Activated CD4-positive, alpha-beta T cell treated with anti-CD3 and anti-CD28 coated beads, Interleukin-2, Interleukin-4, amounts not matched to agents 100 ng/mL and 50 ng/mL, durations not matched to agents 16 hours and 8 hours (primary cell): ENCODE results near the gene RAB22A.
"Not testable (repeated sequence)": the region's sequence is repeated elsewhere in the genome, so short reads cannot be mapped to it uniquely, and the experiment has no call there.

ENCODE experiments used
- DNase-seq: peaks from one replicate; pipeline ENCODE4 v3.0.0-alpha.2; 2020; ENCODE audit warnings: low spot score

The RAB22A gene

DNA sequence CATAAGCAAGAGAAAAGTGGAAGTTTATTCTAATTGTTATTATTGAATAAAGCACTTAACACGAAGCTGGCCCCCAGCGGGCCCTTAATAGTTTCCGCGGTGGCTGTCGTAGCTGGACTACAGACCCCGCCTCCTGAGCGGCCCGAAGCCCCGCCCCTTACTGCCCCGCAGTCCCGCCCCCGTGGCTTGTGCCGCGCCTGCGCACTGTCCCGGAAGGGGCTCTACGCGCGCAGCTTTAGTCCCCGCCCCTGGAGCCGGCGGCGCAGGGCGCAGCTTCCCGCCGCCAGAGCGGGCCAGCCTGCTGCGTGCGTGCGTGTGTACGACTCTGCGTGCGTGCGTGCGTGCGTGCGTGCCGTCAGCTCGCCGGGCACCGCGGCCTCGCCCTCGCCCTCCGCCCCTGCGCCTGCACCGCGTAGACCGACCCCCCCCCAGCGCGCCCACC lies 79.4 kb downstream of the RAB22A start, which contains the start of gene VAPB:
TSS of gene VAPB (plus strand) at position 348 of the 442 bp plus-strand sequence. CDS start 231 bp downstream, outside the sequence.
- peak; percentile 97 for DNase-seq

DNA sequence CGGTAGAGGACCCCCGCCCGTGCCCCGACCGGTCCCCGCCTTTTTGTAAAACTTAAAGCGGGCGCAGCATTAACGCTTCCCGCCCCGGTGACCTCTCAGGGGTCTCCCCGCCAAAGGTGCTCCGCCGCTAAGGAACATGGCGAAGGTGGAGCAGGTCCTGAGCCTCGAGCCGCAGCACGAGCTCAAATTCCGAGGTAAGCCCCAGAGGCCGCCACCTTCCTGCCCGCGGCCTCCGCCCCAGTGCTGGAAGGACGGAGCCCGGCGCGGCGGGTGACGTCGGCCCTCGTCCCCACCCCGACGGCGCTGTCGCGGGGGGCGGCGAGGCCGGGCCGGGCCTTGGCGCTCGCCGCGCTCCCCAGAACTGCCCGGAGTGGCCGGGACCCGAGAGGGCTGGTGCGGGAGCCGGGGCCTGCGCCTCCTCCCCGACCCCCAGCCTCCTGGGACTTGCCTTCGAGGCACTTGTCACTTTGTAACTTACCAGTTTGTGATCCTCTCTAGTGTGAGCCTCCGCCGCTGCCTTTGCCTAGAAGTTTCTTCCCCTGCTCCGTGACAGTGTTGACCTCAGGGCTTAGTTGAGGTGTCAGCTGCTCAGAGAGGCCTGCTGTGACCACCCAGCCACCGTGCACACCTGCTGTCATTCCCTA lies 79.9 kb downstream of the RAB22A start:
- peak; percentile 11 for DNase-seq

DNA sequence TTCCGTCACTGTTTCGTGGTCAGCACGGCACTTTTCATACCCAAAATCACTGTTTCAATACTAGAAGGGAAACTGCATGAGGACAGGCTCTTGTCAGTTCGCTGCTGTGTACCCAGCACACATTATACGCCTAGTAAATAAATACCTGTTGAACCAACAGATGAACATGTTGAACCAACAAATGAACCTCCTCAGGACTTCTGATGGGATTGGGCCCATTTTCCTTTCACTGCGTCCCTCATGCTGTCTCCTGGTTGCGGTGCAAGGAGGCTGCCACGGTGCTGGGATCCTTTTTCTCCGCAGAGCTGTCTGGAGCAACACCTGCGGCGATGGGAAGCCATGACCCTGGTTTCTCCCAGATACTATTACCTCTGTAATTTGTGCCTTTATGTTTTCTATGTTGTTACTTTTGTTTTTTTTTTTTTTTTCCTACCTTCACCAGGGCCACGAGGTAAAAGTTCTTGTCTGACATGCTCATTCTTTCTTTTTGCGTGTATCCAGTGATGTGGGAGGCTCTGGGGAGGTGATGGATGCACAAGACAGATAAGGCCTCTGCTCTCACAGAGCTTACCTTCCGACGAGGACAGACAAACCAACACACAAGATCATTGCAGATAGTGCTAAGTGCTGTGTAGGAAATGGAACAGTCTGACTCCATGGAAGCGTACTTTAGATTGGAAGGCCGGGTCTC lies 80.6 kb downstream of the RAB22A start:
- no peak for DNase-seq

DNA sequence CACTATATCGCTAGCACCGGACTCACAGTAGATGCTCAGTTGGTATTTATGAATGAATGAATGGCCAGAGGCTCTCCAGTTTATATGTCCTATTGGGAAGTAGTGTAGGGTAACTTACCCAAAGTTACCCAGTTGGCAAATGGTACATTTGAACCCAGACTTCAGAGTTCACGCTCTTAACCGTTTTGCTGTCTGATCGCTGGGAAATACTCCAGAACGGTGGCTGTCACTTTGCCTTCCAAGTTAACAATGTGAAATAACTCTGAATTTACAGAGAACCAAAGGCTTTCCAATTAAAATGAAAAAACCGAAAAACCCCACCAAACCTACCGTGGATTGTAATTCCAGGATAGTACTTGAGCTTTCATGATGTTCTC lies 81.1 kb downstream of the RAB22A start:
- DNase-seq: no peak

DNA sequence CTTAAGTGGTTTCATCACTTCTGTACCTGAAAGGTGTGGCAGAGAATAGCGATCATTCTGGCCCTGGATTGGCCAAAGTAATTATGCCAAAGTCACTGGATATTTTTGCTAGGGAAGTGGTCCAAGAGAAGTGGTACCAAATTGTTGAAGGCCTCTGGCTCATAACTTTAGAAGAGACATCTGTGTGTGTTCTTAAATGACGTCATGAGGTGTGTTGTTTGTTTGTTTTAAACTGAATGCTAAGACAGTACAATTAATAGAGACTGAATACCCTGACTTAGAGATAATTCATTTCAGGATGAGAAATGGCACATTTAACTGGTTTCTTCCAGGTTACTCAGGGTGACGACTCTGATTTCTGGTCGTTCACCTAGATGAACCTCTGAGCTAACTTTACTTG lies 82.8 kb downstream of the RAB22A start:
- DNase-seq: no peak

DNA sequence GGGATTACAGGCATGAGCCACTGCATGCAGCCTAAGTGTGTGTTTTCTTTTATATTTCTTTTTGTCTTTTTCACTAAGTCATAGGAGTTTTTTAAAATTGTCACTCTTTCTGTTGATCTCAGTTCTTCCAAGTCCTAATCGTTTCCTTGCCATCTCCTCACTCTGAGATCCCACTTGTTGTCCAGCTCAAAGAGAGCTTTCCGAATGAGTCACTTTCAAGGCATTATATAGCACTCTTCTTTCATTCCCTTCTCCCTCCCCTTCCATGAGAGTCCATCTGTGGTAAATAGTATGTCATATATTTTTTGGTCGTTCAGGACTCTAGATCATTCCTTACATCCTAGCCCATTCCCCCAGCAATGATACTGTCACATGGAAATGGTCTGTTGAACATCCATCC lies 83.8 kb downstream of the RAB22A start:
- no peak for DNase-seq

DNA sequence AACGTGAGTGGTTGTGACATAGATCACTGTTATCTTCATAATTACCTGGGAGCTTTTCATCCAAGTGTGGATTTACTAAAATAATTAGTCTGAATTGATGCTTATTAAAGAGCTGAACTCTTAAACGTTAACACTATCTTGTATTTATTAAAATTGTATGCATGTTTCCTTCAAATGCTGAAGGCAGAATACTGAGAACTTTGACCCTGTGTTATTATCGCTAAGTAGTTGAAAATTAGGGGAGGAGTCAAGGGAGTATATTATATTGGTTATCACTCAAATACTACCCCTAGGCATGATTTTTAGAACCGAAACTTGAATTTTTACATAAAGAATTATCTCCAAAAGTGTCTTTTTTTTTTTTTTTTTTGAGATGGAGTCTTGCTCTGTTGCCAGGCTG lies 85.3 kb downstream of the RAB22A start:
- no peak for DNase-seq

DNA sequence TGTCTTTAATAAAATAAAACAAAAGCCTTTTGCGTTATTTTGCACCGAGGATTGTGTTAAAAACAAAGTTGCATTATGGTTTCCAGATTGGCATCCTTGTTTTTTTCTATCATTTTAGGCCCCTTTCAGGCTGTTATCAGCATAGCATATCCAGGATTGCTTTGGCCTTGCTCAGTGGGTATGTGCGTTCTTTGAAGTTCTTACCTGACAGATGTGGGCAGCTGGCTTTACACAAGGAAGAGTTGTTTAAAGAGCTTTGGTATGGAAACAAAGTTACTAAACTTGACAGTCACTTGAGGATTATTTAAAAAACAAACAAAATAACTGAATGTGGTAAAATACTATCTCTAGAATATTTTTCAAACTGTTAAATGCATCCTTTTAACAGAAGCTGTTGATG lies 86.1 kb downstream of the RAB22A start:
- no peak for DNase-seq

DNA sequence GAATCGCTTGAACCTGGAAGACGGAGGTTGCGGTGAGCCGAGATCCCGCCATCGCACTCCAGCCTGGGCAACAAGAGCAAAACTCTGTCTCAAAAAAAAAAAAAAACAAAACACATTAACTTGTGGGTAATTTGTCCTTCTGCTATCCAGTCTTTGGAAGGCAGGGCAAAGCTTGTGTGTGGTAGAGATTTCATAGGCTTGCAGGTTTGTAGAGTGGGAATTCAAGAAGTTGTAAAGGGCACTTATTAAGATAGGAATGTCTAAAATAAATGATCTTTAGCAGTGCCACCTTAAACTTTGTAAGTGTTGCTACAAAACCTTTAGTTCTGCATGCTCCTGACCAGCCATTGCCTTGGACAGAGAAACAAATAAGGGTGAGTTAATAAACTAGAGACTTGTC lies 87.9 kb downstream of the RAB22A start:
- DNase-seq: no peak

DNA sequence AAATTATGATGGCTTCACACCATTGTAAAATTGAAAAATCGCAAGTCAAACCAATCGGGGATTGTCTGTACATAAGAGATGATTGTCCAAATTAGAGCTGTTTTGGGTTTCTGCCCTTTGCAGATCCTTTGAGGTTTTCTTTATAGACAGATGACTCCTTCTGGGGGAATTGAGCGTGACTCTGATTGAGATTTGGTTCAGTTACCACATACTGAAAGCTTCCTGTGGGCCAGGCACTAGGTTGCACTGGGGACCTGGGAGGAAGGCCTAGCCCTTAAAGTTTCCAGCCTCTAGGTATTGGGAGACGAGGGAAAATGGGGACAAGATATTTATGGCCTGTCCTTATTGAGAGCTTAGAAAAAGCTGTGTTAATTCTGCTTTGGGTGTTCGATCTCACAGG lies 88.7 kb downstream of the RAB22A start:
- no peak for DNase-seq

DNA sequence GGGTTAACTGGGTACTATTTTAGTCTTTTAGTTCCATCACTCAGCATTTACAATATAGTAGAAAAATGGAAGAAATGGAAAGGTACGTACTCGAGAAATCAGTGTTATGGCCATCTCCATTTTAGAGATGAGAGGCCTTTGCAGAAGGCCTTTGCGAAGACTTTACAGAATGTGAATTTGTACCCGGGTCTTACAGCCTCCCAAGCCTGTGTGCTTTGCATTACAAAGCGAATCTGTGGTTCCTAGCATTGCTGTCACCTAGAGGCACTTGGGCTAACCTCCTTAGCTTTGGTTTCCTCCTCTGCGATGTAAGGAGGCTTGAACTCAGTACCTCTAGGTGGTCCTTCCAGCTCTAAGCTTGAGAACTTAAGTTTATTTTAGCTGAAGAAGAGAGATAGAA lies 90.4 kb downstream of the RAB22A start:
- DNase-seq: no peak

DNA sequence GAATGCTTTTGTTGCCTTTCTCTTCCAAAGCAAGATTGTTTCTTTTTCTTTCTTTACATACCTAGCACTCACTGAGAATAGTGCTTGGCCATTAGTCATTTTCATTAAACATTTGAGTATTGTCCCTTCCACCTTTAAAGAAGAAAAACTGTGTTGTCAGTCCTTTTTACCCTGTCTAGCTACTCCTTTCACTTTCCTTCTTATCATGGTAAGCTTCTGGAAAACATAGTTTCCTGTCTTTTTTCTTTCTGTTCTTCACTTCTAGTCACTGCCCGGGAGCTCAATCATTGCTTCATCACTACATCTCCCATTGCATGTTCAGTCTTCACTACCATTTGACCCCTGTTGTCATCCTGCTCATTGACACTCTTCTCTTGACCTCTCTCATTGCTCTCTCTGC lies 91.6 kb downstream of the RAB22A start:
- DNase-seq: no peak

DNA sequence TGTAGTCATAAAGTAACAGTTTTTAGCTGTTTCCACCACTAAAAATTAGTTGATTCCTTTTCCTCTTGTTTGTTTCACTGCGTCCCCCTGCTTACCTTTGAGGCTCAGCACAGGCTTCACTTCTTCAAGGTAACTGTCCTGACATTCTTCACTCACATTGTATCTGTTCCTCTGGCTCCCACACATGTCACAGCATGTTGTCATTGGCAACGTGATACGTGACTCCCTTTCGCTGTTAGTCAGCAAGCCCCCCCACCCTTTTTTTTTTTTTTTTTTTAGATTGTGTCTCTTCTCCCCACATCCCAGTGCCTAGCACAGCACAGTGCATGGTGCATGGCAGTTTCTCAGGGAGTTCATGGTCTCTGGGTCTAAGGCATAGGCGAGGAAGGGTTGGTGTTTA lies 92.8 kb downstream of the RAB22A start:
- DNase-seq: no peak

DNA sequence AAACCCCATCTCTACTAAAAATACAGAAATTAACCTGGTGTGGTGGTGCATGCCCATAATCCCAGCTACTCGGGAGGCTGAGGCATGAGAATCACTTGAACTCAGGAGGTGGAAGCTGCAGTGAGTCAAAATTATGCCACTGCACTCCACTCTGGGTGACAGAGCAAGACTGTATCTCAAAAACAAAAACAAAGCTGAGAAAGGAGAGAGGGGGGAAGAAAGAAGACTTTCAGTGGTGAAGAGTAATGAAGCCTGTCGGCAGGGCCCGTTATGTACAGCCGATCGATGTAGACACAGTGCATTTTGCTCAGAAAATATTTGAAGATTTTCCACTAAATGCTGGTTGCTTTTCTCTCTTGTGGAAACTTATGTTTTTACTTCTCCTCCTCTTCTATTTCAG lies 93.3 kb downstream of the RAB22A start:
- no peak for DNase-seq

DNA sequence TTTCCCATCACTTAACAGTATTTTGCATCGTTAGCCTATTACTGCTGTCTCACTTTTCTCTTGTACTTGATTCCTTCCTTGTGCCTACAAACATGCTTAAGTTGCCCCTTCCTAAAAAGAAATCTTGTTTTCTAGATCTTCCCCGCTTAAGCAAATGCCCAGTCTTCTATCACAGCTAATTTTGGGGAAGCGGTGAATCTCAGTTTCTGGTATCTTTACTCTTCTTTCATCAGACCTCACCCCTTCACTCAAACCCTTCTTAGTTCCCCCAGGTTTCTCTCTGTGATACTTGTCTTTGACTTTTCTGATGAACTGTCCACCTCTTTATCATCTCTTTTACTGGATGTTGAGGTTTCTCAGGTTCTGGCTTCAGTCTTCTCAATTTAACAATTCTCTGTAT lies 93.8 kb downstream of the RAB22A start:
- no peak for DNase-seq

DNA sequence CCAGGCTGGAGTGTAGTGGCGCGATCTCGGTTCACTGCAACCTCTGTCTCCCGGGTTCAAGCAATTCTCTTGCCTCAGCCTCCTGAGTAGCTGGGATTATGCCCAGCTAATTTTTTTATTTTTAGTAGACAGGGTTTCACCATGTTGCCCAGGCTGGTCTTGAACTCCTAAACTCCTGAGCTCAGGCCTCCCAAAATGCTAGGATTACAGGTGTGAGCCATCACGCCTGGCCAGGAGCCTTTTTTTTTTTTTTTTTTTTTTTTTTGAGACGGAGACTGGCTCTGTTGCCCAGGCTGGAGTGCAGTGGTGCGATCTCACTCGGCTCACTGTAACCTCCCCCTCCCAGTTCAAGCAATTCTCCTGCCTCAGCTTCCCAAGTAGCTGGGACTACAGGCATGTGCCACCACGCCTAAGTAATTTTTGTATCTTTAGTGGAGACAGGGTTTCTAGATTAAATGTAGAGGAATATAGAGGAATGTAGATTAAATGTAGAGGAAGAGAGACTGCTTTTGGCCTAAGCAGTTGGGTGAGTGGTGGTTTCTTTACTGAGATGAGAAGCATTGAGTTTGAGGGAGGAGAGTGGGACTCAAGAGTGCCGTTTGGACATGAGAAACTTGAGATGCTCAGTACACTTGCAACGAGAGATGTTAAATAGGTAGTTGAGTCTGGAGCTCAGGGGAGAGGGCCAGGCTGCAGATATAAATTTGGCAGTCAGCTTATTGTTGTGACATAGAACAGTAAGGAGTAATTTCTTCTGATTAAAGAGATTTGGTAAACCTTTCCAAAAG lies 96.2 kb downstream of the RAB22A start:
- no peak for DNase-seq

DNA sequence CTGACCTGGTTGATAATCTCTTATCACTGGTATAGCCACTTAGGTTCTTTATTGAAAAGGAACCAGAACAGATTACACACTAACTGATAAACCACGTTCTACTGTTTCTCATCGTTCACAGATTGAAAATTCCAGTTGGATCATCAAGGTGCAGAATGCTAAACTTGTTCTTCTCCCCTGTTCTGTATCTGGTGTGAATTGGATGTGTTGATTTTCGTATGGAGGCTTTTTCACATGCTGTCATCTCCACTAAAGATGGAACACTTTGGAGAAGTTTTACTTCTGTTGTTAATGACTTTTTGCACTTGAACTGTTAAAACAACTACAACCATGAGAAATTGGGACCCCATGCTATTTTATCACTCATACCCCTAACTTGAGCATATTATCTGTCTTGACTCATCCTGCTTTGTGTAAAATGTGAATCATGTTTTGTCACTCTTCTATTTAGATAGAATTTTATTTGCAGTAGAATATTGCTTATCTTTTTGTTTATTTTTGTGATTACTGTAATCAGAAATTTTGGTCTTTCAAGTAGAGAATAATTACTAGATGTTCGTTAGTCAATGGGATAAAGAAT lies 97.0 kb downstream of the RAB22A start:
- no peak for DNase-seq

DNA sequence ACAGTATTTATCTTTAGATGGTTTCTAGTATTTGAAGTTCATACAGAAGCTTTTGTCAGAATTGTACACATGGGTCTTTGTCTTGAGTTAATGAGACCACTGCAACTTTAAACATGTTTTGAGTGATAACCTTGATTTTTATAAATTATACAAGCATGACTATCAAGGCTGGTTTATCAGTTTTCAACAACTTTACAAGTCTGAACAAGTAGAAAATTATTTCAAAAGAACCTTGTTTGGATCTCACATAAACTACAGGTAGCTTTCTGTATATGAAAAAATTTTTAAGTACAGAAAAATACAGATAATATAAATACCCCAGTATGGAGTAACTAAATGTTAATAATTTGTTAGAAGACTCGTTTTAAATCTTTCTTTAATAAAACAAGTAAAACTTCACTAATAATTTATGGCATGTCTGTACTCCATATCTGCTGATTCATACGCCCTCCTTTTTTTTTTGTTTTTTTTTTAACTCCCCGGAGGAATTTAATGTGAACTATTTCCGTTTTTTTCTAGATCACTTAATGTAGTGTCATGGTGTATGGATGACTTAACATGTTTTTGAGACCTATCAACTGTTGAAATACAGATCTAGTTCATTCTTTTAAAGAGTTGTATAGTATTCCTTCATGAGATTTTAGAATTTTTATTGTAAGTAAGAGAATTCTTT lies 97.8 kb downstream of the RAB22A start:
- no peak for DNase-seq

DNA sequence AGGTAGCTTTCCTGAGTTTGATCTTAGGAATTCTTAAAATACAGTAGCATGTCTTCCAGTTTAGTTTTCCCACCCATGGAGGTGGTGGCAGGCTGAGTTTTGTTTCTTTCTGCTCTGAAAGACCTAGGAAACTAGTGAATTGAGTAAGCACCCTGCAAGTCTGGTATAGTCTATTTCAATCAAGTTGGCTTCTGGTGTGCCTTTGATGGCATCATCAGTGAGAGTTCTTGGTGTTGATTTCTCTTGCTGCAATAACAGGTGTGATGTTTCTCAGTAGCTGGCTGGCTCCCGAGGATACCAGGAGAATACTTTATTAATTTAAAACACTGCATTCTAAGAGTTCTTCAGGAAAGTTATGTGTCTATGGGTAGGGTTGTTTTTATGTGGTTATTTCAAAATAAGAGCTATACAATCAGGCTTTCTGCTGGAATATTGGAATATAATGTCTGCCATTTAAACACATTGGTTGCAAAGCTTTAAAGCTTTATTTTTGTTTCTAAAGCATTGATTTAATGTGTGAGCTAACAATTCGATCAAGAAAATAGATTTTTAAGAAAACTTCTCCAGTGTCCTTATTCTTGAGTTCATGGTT lies 98.5 kb downstream of the RAB22A start:
- DNase-seq: peak; percentile 68

DNA sequence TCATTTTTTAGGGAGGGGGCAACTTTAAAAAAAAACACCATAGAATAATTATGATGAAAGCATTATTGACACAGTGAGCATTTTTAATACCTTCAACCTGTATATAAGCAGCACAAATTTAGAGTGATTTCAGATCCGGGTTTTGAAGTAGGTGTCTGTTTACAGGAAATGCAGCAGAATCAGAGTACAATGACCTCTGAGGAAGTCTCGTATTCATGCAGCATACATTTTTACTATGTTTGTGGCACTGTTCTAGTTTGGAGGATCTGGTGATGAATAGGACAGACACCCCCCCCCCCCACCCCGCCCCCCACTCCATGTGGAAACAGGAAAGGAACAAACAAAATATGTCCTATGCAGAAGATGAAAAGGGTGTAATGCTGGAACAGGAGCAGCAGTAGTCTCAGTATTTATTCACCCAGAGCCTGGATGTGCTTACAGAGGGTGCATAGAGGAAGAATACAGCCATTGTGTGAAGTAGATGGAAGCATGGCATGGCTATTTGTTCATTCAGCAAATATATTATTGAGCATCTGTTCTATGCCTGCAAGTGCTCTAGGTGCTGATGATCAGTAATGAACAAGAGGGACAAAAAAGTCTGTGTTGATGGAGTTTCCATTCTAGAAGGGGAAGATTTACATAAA lies 99.2 kb downstream of the RAB22A start:
- peak; percentile 30 for DNase-seq

DNA sequence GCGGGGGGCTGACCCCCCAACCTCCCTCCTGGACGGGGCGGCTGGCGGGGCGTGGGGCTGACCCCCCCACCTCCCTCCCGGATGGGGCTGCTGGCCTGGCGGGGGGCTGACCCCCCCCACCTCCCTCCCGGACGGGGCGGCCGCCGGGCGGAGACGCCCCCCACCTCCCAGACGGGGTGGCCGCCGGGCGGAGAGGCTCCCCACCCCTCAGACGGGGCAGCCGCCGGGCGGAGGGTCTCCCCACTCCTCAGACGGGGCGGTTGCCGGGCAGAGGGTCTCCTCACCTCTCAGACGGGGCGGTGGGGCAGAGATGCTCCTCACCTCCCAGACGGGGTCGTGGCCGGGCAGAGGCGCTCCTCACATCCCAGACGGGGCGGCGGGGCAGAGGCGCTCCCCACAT lies 104.7 kb downstream of the RAB22A start:
- not testable (repeated sequence) for DNase-seq
